GM18502 (cell line): ENCODE measurements around the gene BTBD6.
"Not testable (repeated sequence)": the region's sequence is repeated elsewhere in the genome, so short reads cannot be mapped to it uniquely, and the experiment has no call there.

Source experiments
- ATAC-seq: cut with Tn5 transposase; IDR thresholded peaks from one replicate; pipeline ENCODE4 v1.9.1; 2021; ENCODE audit warnings: mild to moderate bottlenecking; ENCODE audit not compliant: unreplicated experiment, poor library complexity

The BTBD6 gene

GRCh38 chr14:105260959-105261358, 12.6 kb downstream of the BTBD6 start:
- ATAC-seq = no peak

GRCh38 chr14:105261781-105262180, 13.4 kb downstream of the BTBD6 start:
- no peak for ATAC-seq

- ATAC-seq = no peak
Measured at GRCh38 chr14:105267820-105268548, 19.7 kb downstream of the BTBD6 start.

- ATAC-seq = no peak
Measured at GRCh38 chr14:105268736-105269354, 20.5 kb downstream of the BTBD6 start.

- ATAC-seq = no peak
Measured at GRCh38 chr14:105269405-105269804, 21.1 kb downstream of the BTBD6 start.

- ATAC-seq = no peak
Measured at GRCh38 chr14:105271224-105271890, 23.0 kb downstream of the BTBD6 start.

GRCh38 chr14:105272623-105273022, 24.3 kb downstream of the BTBD6 start:
- ATAC-seq = no peak

- no peak for ATAC-seq
Measured at GRCh38 chr14:105273062-105273461, 24.7 kb downstream of the BTBD6 start.

GRCh38 chr14:105274637-105275036, 26.3 kb downstream of the BTBD6 start:
- ATAC-seq = no peak

- no peak for ATAC-seq
Measured at GRCh38 chr14:105275267-105275946, 27.1 kb downstream of the BTBD6 start.

GRCh38 chr14:105277448-105277847, 29.1 kb downstream of the BTBD6 start:
- not testable (repeated sequence) for ATAC-seq

GRCh38 chr14:105279642-105280361, 31.5 kb downstream of the BTBD6 start:
- no peak for ATAC-seq

GRCh38 chr14:105280525-105280924, 32.2 kb downstream of the BTBD6 start:
- no peak for ATAC-seq

- no peak for ATAC-seq
Measured at GRCh38 chr14:105281371-105282097, 33.2 kb downstream of the BTBD6 start.

- ATAC-seq = no peak
Measured at GRCh38 chr14:105282098-105282725, 33.9 kb downstream of the BTBD6 start.

GRCh38 chr14:105283028-105283427, 34.7 kb downstream of the BTBD6 start:
- no peak for ATAC-seq

GRCh38 chr14:105283899-105284298, 35.6 kb downstream of the BTBD6 start:
- no peak for ATAC-seq

GRCh38 chr14:105285174-105285573, 36.8 kb downstream of the BTBD6 start:
- no peak for ATAC-seq

- ATAC-seq = no peak
Measured at GRCh38 chr14:105286759-105287144, 38.4 kb downstream of the BTBD6 start.
